Epithelial cell of proximal tubule (primary cell): ENCODE measurements around the gene ZRANB1. TPM values are rescaled to one million over a fixed set of nuclear protein-coding genes. Genes with fewer than 3 reads are reported as not detected.
"Not testable (repeated sequence)": the region's sequence is repeated elsewhere in the genome, so short reads cannot be mapped to it uniquely, and the experiment has no call there.

Source experiments
- DNase-seq: peaks from one replicate; pipeline ENCODE4 v3.0.0-alpha.2; 2011; ENCODE audit warnings: low read depth
- H3K4me3 ChIP-seq: 2 replicates; pipeline ENCODE4 v1.5.1; 2011; ENCODE audit warnings: low read depth, mild to moderate bottlenecking, low read length
- CTCF ChIP-seq: conservative IDR thresholded peaks from 2 replicates; pipeline ENCODE4 v1.5.1; 2012; ENCODE audit warnings: low read depth, mild to moderate bottlenecking, low read length
- total RNA-seq: library from RNA; depleted of rRNA; stranded (reverse); fragments of >200 nt; gene quantifications from 2 replicates; pipeline ENCODE4 v1.2.3, GENCODE V29; 2015

ZRANB1 gene
- total RNA-seq, 1 donor from 2014 or later = 13.9 TPM

- no peak overlapping the region for H3K4me3 ChIP-seq
- DNase-seq = no peak
- TF ChIP-seq CTCF = no peak
Observed at GRCh38 chr10:124913167-124913566, 28.8 kb upstream of the ZRANB1 start.

- not testable (repeated sequence) for DNase-seq, H3K4me3 ChIP-seq
Observed at GRCh38 chr10:124914398-124914797, 27.5 kb upstream of the ZRANB1 start.

GRCh38 chr10:124916098-124916584 lies 25.8 kb upstream of the ZRANB1 start:
- no peak for TF ChIP-seq CTCF
- peak overlapping the region; percentile 94 for H3K4me3 ChIP-seq
- DNase-seq = no peak

GRCh38 chr10:124916585-124917427 lies 25.1 kb upstream of the ZRANB1 start:
- H3K4me3 ChIP-seq = peak overlapping the region; percentile 94
- no peak for DNase-seq
- no peak for TF ChIP-seq CTCF

- peak overlapping the region; percentile 94 for H3K4me3 ChIP-seq
- TF ChIP-seq CTCF = no peak
- no peak for DNase-seq
Observed at GRCh38 chr10:124917428-124918190, 24.3 kb upstream of the ZRANB1 start.

- no peak for TF ChIP-seq CTCF
- H3K4me3 ChIP-seq = peak overlapping the region; percentile 94
- no peak for DNase-seq
Observed at GRCh38 chr10:124918191-124918830, 23.6 kb upstream of the ZRANB1 start.

- no peak for TF ChIP-seq CTCF
- H3K4me3 ChIP-seq = peak overlapping the region; percentile 94
- DNase-seq = no peak
Observed at GRCh38 chr10:124918906-124919305, 23.0 kb upstream of the ZRANB1 start.
